AG10803 (cell line): ENCODE results near the gene SYT5.

Source experiments
- DNase-seq: peaks from one replicate; pipeline ENCODE4 v3.0.0; 2010; ENCODE audit warnings: low read depth
- H3K4me3 ChIP-seq: 2 replicates; pipeline ENCODE4 v1.5.1; 2011; ENCODE audit warnings: mild to moderate bottlenecking, low read length, control low read depth
- CTCF ChIP-seq: conservative IDR thresholded peaks from 2 replicates; pipeline ENCODE4 v1.5.1; 2011; ENCODE audit warnings: mild to moderate bottlenecking, low read length, control low read depth, inconsistent platforms

The SYT5 gene

GRCh38 chr19:55216461-55217198 is 36.5 kb upstream of the SYT5 start:
- H3K4me3 ChIP-seq = peak overlapping the region; percentile 67
- peak; percentile 99 for DNase-seq

GRCh38 chr19:55213547-55213946 is 33.5 kb upstream of the SYT5 start:
- no peak overlapping the region for H3K4me3 ChIP-seq
- no peak for TF ChIP-seq CTCF
- DNase-seq = no peak

More at GRCh38 chr19:55216461-55217198, 36.5 kb upstream of the SYT5 start:
- TF ChIP-seq CTCF = no peak

GRCh38 chr19:55212447-55212846 is 32.4 kb upstream of the SYT5 start:
- no peak for DNase-seq
- no peak; the same call in 1 of the 2 replicates for TF ChIP-seq CTCF
- no peak overlapping the region for H3K4me3 ChIP-seq

- TF ChIP-seq CTCF = no peak
- no peak overlapping the region for H3K4me3 ChIP-seq
- peak; percentile 92 for DNase-seq
Observed at GRCh38 chr19:55209693-55210472, 29.8 kb upstream of the SYT5 start.

DNA sequence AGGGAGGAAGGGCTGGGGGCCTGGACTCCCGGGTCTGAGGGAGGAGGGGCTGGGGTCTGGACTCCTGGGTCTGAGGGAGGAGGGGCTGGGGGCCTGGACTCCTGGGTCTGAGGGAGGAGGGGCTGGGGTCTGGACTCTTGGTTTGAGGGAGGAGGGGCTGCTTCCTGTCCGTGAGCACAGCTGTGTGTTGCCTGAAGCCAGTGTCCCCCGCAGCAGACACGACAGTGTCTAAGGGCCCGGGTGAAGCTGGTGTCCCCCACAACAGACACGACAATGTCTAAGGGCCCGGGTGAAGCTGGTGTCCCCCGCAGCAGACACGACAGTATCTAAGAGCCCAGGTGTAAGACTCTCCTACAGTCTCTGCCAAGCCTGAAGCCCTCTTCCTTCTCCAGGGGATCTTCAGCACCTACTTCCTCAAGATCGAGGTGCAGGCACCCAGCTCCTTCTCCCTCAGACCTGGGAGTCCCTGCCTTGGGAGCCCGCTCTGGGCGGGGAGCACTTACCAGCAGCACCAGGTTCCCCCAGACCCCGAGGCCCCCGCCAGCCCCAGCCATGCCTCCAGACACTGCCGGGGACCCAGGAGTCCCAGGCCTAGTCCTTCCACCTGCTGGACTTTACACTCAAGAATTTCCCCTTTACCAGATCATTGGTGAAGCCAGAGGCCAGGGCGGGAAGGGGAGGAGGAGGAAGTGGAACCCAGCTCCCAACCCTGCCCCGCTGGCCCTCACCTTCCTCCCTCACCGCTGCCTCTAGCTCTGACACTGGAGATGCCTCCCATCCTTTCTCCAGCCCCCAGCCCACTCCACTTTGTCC is 29.0 kb upstream of the SYT5 start, which contains the start of gene PTPRH:
PTPRH (minus strand) TSS at position 622 of the 813 bp plus-strand sequence; CDS start at position 554, 68 bp downstream.
- TF ChIP-seq CTCF = no peak
- no peak within 1 kb of the TSS for H3K4me3 ChIP-seq
- no peak for DNase-seq

DNA sequence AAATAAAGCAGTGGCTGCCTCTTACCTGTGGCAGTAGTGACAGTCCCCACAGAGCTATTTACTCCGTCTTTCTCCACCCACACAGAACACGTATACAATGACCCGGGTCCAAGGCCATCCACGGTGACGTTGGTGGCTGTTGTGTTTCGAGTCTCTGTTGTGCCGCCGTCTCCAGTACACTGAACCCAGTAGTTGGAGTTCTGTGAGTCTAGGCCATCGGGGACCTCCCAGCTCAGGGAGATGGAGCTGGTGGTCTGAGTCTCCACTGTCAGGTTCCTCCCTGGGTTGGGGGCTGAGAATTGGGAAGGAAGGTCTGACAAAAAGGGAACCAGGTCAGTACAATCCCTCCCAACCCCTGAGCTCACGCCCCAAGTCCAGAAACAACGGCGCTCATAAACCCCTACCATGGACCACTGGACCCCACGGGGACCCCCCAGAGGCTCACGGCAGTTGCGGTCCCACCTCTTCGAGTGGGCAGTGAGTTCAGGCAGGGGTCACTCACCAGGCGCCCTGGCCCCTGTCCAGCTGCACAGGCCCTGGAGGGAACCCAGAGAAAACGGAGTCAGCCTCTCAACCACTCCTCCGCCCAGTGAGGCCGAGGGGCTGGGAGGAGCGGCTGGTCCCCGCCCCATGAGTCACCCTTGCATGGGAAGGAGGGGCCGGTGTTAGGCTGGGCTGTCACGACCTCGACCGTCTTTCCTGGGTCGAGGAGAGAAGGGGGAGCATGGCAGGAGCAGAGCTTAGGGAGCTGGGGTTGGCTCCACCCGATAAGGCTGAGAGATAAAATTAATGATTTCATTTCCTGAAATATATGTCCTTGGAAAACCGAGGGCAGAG is 26.8 kb upstream of the SYT5 start:
- DNase-seq = peak; percentile 75
- no peak for TF ChIP-seq CTCF
- peak overlapping the region; percentile 24 for H3K4me3 ChIP-seq
